GM21367 (cell line): ENCODE results near the gene CBFA2T2.
"Not testable (repeated sequence)": the region's sequence is repeated elsewhere in the genome, so short reads cannot be mapped to it uniquely, and the experiment has no call there.

ENCODE experiments used
- ATAC-seq: cut with Tn5 transposase; IDR thresholded peaks from one replicate; pipeline ENCODE4 v1.9.1; 2021; ENCODE audit not compliant: unreplicated experiment

Gene CBFA2T2

DNA sequence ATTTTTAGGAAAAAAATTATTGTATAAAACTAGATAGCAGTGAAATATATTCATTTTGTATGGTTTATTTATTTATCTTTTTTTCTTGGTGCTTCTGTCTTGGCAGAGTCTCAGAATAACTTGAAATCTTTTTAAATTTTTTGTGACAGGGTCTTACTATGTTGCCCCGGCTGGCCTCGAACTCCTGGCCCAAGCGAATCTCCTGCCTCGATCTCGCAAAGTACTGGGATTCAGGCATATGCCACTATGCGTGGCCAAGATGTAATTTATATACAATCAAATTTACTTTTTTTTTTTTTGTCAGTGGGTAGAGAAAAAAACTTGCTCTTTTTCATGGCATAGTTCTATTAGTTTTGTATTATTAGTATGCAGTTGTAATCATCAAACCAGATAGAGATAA, 13.7 kb downstream of the CBFA2T2 start:
- ATAC-seq: no peak

GRCh38 chr20:33506576-33506975, 16.7 kb downstream of the CBFA2T2 start:
- ATAC-seq: no peak

DNA sequence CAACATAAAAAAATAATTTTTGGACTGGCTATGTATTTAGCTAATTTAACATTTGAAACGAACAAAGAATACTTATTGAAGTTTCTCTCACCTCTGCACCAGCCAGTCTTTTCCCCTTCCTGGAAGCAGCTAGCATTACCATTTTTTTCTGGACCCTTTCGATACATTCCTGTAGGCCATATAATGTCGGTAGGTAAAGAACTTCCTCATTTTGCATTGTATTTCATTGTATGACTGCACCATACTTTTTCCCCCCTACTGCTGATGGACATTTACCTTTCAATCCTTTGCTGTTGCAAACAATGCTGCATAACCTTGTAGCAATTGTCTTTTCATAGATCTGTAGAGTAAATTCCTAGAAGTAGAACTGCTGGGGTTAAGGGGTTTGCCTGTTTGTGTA, 17.6 kb downstream of the CBFA2T2 start:
- no peak for ATAC-seq

GRCh38 chr20:33508015-33508414, 18.1 kb downstream of the CBFA2T2 start:
- ATAC-seq: not testable (repeated sequence)

GRCh38 chr20:33509057-33509456, 19.2 kb downstream of the CBFA2T2 start:
- ATAC-seq: not testable (repeated sequence)

DNA sequence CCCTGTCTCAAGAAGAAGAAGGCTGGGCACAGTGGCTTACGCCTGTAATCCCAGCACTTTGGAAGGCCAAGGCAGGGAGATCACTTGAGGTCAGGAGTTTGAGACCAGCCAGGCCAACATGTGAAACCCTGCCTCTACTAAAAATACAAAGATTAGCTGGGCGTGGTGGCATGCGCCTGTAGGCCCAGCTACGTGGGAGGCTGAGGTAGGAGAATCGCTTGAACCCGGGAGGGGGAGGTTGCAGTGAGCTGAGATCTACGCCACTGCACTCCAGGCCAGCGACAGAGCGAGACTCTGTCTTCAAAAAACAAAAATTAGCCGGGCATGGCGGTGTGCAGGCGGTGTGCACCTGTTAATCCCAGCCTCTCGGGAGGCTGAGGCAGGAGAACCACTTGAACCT, 22.0 kb downstream of the CBFA2T2 start:
- ATAC-seq: not testable (repeated sequence)

GRCh38 chr20:33515569-33516216, 25.8 kb downstream of the CBFA2T2 start:
- ATAC-seq: no peak

DNA sequence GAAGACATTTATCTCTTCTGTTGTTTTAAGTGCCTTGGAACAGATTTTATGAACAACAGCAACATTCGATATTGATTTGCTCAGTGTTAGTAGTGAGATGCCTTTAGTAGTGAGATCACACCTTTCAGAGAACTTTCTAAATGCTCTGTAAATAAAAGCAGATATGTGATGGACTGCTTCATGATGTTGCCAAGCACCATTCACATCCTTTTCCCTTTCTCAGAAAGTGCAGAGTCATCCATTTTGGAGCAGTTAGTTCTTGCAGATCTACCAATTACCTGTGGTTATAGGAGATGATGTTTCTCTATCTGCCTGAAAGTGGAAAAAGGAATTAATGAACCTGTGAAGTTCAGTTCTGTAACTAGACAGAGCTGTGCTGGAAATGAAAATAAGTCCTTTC, 27.0 kb downstream of the CBFA2T2 start:
- ATAC-seq: no peak

DNA sequence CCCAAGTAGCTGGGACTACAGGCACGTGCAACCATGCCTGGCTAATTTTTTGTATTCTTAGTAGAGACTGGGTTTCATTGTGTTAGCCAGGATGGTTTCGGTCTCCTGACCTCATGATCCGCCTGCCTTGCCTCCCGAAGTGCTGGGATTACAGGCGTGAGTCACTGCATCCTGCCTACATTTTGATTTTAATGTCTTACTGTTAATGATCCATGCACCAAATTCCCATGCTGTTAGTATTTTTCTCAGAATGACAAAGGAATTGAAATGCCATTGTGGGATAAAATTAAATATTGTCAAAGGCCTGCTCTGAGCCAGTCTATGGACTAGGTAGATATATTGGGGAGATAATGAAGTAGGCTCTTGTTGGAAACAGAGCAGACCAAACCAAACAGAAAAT, 28.2 kb downstream of the CBFA2T2 start:
- ATAC-seq: no peak

- no peak for ATAC-seq
These were observed 31.6 kb downstream of the CBFA2T2 start for GRCh38 chr20:33521461-33521860.

DNA sequence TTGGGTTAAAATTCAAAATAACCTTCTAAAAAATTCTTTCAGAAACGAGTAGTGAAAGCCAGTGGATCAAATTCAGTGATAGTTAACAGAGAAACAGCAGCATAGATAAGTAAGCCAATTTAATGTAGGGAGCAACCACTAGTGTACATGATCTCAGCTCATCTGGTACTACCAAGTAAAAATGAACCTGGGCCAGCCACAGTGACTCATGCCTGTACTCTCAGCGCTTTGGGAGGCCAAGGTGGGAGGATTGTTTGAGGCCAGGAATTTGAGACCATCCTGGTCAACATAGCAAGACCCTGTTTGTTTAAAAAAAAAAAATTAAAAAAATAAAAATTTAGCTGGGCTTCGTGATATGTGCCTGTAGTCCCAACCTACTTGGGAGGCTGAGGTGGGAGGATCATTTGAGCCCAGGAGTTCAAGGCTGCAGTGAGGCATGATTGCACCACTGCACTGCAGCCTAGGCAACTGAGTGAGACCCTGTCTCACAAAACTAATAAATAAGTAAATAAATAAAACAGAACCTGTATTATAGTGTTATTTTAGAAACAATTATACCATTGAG, 32.4 kb downstream of the CBFA2T2 start:
- no peak for ATAC-seq

- no peak for ATAC-seq
These were observed 34.4 kb downstream of the CBFA2T2 start for GRCh38 chr20:33524261-33524660.

GRCh38 chr20:33526769-33527168, 36.9 kb downstream of the CBFA2T2 start:
- ATAC-seq: no peak

DNA sequence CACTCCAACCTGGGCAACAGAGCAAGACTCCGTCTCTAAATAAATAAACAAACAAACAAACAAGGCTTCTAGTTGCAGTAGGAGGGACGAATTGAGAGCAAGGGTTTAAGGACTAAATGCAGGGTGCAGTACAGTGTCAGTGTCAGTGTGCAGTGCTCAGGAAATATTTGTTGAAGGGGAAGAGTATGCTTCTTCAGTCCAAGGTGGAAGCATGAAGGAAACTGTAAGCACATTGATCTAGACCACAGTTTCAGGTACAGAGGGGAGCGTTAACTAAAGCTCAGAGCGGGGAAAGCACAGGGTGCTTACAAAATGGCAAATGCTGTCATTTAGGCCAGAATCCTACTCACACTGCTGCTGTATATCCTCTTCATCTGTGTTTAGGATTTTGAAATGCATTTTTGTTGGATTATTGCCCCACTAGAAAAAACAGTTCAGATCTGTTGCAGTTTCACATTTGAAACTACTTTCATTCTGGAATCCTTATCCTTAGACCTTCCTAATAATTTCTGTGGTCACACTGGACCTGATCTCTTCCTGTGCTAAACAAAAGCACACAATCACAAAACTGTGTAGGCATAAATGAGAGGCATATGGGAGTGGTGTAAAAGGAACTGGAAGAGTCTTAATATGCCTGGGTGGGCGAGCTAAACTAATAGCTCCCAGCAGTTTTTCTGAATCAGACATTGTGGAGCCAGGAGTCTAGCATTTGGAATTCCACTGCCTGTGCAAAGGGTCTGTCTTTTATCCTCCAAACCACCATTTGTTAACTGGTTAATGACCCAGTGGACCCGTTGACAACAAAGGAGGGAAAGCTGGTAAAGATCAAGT, 41.4 kb downstream of the CBFA2T2 start:
- no peak for ATAC-seq

DNA sequence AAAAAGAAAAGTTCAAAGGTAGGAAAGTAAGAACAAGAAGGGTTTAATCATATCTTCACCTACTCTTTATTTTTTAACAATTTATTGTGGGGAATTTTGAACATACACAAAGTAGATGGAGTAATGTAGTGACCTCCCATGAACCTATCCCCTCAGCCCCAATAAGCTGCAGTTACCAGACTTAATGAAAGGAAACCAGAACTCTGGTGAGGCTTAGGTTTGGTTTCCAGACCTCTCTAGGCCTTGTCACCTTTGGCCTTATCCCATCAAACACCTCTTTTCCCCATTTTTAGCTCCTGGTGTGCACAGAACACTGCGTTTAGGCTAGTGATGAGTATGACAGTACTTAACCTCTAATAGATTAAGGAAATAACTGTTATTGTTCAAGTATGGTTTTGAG, 42.0 kb downstream of the CBFA2T2 start:
- no peak for ATAC-seq

- ATAC-seq: no peak
These were observed 43.0 kb downstream of the CBFA2T2 start for GRCh38 chr20:33532753-33533459.

DNA sequence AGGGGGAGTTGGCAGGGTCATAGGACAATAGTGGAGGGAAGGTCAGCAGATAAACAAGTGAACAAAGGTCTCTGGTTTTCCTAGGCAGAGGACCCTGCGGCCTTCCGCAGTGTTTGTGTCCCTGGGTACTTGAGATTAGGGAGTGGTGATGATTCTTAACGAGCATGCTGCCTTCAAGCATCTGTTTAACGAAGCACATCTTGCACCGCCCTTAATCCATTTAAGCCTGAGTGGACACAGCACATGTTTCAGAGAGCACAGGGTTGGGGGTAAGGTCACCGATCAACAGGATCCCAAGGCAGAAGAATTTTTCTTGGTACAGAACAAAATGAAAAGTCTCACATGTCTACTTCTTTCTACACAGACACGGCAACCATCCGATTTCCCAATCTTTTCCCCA, 45.8 kb downstream of the CBFA2T2 start:
- ATAC-seq: not testable (repeated sequence)

GRCh38 chr20:33537608-33538007, 47.7 kb downstream of the CBFA2T2 start:
- no peak for ATAC-seq

GRCh38 chr20:33539129-33539528, 49.2 kb downstream of the CBFA2T2 start:
- ATAC-seq: no peak

- no peak for ATAC-seq
These were observed 50.5 kb downstream of the CBFA2T2 start for GRCh38 chr20:33540427-33540826.

DNA sequence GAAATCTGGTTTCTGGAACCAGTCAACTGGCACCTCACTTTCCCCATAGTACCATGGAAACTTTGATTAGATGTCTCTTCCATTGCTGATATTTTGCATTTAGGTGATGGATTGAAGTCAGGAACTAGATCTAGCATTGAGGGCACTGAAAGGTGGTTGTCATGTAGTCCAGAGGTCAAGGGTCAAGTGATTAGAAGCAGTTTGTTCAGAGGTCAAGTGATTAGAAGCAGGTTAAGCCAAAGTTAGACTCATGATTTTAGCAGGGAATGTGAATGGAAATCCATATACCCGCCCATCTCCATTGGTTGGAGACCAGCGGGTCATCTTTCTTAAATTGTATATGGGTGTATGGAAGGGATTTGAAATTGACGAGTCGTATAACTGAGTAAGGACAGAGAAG, 51.2 kb downstream of the CBFA2T2 start:
- no peak for ATAC-seq

DNA sequence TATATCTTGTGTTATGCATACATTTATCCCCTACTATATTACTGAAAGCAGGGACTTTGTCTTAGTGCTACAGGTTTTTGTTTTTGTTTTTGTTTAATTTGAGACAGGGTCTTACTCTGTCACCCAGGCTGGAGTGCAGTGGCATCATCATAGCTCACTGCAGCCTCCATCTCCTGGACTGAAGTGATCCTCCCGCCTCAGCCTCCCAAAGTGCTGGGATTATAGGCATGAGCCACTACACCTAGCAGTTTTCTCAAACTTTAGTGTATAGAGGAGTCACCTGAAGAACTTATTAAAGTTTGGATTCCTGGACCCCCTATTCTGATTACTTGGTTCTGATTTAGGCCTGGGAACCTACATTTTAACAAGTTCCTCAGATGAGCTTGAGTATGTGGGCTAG, 51.9 kb downstream of the CBFA2T2 start:
- no peak for ATAC-seq
